ENCODE results near the gene TRIM32. TPM values are rescaled to one million over a fixed set of nuclear protein-coding genes. Genes with fewer than 3 reads are reported as not detected.
A peak's percentile ranks its signal among the peaks of the same experiment; 100 is the strongest.

Gene TRIM32
- total RNA-seq, 1 experiment from 2014 or later, result 11.6 TPM

- H3K27me3 ChIP-seq (ENCODE audit: low read length), result no peaks in the 10 kb centered on the region
- H2AFZ ChIP-seq (ENCODE audit: low read length), result peak overlapping the region; percentile 91
- peak overlapping the region; percentile 89 for H3K4me3 ChIP-seq (ENCODE audit: low read length)
- no peaks in the 10 kb centered on the region for H4K20me1 ChIP-seq (ENCODE audit: low read length)
- intact Hi-C loops (cut with micrococcal nuclease), result no loop called here
- TF ChIP-seq EZH2phosphoT487 (IDR thresholded peaks at IDR 0.05; ENCODE audit: borderline replicate concordance, low read length) (no peak), EZH2 (IDR thresholded peaks at IDR 0.05; ENCODE audit: low read length, unreplicated experiment) (no peak), CTCF (conservative IDR thresholded peaks at IDR 0.05; ENCODE audit: low read depth, low read length) (no peak)
- peaks cover 31% of the 10 kb centered on the region; the same call in 1 of the 2 replicates for H3K4me1 ChIP-seq (ENCODE audit: insufficient read depth, low read length)
- H3F3A ChIP-seq (ENCODE audit: low read length, unreplicated experiment), result no peaks in the 10 kb centered on the region
- DNase-seq (peak; percentile 19), ATAC-seq (peak; percentile 48)
- no peak overlapping the region for H3K27ac ChIP-seq (ENCODE audit: low read length)
- ChIA-PET CTCF (no interaction called here), POLR2A (ENCODE audit: unreplicated experiment) (no interaction called here)
- TSS peak; percentile 65 for BruUV-seq (replicated peaks)
- no peaks in the 10 kb centered on the region for H3K36me3 ChIP-seq (ENCODE audit: low read depth, low read length)
- peak overlapping the region; percentile 96 for H3K4me2 ChIP-seq (ENCODE audit: low read length)
- peak overlapping the region; percentile 83 for H3K9ac ChIP-seq (ENCODE audit: low read length)
- peaks cover 43% of the 10 kb centered on the region for H3K79me2 ChIP-seq (ENCODE audit: low read length)
- no peaks in the 10 kb centered on the region for H3K9me3 ChIP-seq (ENCODE audit: low read length)
- H3K9me2 ChIP-seq (replicated peaks; ENCODE audit: low read length), result no peaks in the 10 kb centered on the region
Measured at GRCh38 chr9:116686693-116687073, 422 bp upstream of the TRIM32 start.

GRCh38 chr9:116687754-116688135 is 640 bp downstream of the TRIM32 start:
- DNase-seq (no peak), ATAC-seq (no peak; the same call in 1 of the 2 replicates)
- H3K4me1 ChIP-seq (ENCODE audit: insufficient read depth, low read length), result peaks cover 35% of the 10 kb centered on the region
- CTCF ChIA-PET, result no interaction called here
- H3K27ac ChIP-seq (ENCODE audit: low read length), result no peak overlapping the region
- BruUV-seq (replicated peaks), result no TSS peak
- peak overlapping the region; percentile 64 for H2AFZ ChIP-seq (ENCODE audit: low read length)
- intact Hi-C loops (cut with micrococcal nuclease), result no loop called here
- no peaks in the 10 kb centered on the region for H3K36me3 ChIP-seq (ENCODE audit: low read depth, low read length)
- peak overlapping the region; percentile 96 for H3K4me2 ChIP-seq (ENCODE audit: low read length)
- H3K9me2 ChIP-seq (replicated peaks; ENCODE audit: low read length), result no peaks in the 10 kb centered on the region
- peak overlapping the region; percentile 89 for H3K4me3 ChIP-seq (ENCODE audit: low read length)
- POLR2A ChIA-PET (ENCODE audit: unreplicated experiment), result no interaction called here
- no peaks in the 10 kb centered on the region for H3K9me3 ChIP-seq (ENCODE audit: low read length)
- peak overlapping the region; percentile 83 for H3K9ac ChIP-seq (ENCODE audit: low read length)
- H3F3A ChIP-seq (ENCODE audit: low read length, unreplicated experiment), result no peaks in the 10 kb centered on the region
- TF ChIP-seq EZH2phosphoT487 (IDR thresholded peaks at IDR 0.05; ENCODE audit: borderline replicate concordance, low read length), result no peak
- TF ChIP-seq EZH2 (IDR thresholded peaks at IDR 0.05; ENCODE audit: low read length, unreplicated experiment), result no peak
- TF ChIP-seq CTCF (conservative IDR thresholded peaks at IDR 0.05; ENCODE audit: low read depth, low read length), result no peak
- no peaks in the 10 kb centered on the region for H4K20me1 ChIP-seq (ENCODE audit: low read length)
- H3K79me2 ChIP-seq (ENCODE audit: low read length), result peaks cover 53% of the 10 kb centered on the region
- no peaks in the 10 kb centered on the region for H3K27me3 ChIP-seq (ENCODE audit: low read length)

- Histone ChIP-seq H2AFZ (ENCODE audit: low read length) (no peak overlapping the region), H3K9me3 (ENCODE audit: low read length) (no peaks in the 10 kb centered on the region), H3K27ac (ENCODE audit: low read length) (no peak overlapping the region), H3K36me3 (ENCODE audit: low read depth, low read length) (no peaks in the 10 kb centered on the region), H3K79me2 (ENCODE audit: low read length) (peaks cover 63% of the 10 kb centered on the region), H3K4me3 (ENCODE audit: low read length) (peak overlapping the region; percentile 89; the same call in 1 of the 2 replicates), H3K27me3 (ENCODE audit: low read length) (no peaks in the 10 kb centered on the region), H3F3A (ENCODE audit: low read length, unreplicated experiment) (no peaks in the 10 kb centered on the region), H3K9me2 (replicated peaks; ENCODE audit: low read length) (no peaks in the 10 kb centered on the region), H3K4me2 (ENCODE audit: low read length) (peak overlapping the region; percentile 96), H3K9ac (ENCODE audit: low read length) (no peak overlapping the region), H3K4me1 (ENCODE audit: insufficient read depth, low read length) (peaks cover 47% of the 10 kb centered on the region), H4K20me1 (ENCODE audit: low read length) (peaks cover 3% of the 10 kb centered on the region; the same call in 1 of the 2 replicates)
- ChIA-PET CTCF (no interaction called here), POLR2A (ENCODE audit: unreplicated experiment) (no interaction called here)
- intact Hi-C loops (cut with micrococcal nuclease), result no loop called here
- ATAC-seq (no peak), DNase-seq (no peak)
- no TSS peak for BruUV-seq (replicated peaks)
- TF ChIP-seq EZH2phosphoT487 (IDR thresholded peaks at IDR 0.05; ENCODE audit: borderline replicate concordance, low read length), result no peak
- no peak for TF ChIP-seq CTCF (conservative IDR thresholded peaks at IDR 0.05; ENCODE audit: low read depth, low read length)
- no peak for TF ChIP-seq EZH2 (IDR thresholded peaks at IDR 0.05; ENCODE audit: low read length, unreplicated experiment)
Measured at GRCh38 chr9:116688806-116689485, 1.8 kb downstream of the TRIM32 start.

Measured in PC-3 (cell line).